Activated CD8-positive, alpha-beta T cell treated with anti-CD3 and anti-CD28 coated beads for 36 hours (primary cell): ENCODE data around the gene PCF11. TPM values are rescaled to one million over a fixed set of nuclear protein-coding genes. Genes with fewer than 3 reads are reported as not detected.

ENCODE experiments used
- ATAC-seq: fragments of 200-7000 bp; cut with Tn5 transposase; one replicate; pipeline ENCODE4 v1.10.0; 2021; ENCODE audit warnings: mild to moderate bottlenecking, moderate library complexity
- CTCF ChIA-PET: fragments of 350-600 bp; sonication (Branson Sonifier 250); formaldehyde crosslinking; loops from one replicate; lab custom pipeline; 2021; ENCODE audit warnings: antibody characterized with exemption; lab: Charles Lee
- POLR2A ChIA-PET: fragments of 350-600 bp; sonication (Branson Sonifier 250); formaldehyde crosslinking; loops from one replicate; lab custom pipeline; 2021; ENCODE audit warnings: antibody characterized with exemption; lab: Charles Lee
- DNase-seq: peaks from one replicate; pipeline ENCODE4 v3.0.0-alpha.2; 2020
- H3K27ac Mint-ChIP-seq: one replicate; pipeline ENCODE4 v1.8.0; 2021; ENCODE audit warnings: mild to moderate bottlenecking, mixed read lengths
- H3K27me3 Mint-ChIP-seq: one replicate; pipeline ENCODE4 v1.8.0; 2021; ENCODE audit warnings: mixed read lengths
- H3K36me3 Mint-ChIP-seq: one replicate; pipeline ENCODE4 v1.8.0; 2021; ENCODE audit warnings: low read depth, mixed read lengths
- H3K4me1 Mint-ChIP-seq: one replicate; pipeline ENCODE4 v1.8.0; 2021; ENCODE audit warnings: low read depth, mixed read lengths
- H3K4me3 Mint-ChIP-seq: one replicate; pipeline ENCODE4 v1.8.0; 2021; ENCODE audit warnings: mild to moderate bottlenecking, moderate library complexity, mixed read lengths
- H3K9me3 Mint-ChIP-seq: one replicate; pipeline ENCODE4 v1.8.0; 2021; ENCODE audit warnings: mixed read lengths
- CTCF ChIP-seq: fragments of 200-600 bp; IDR thresholded peaks from one replicate; pipeline ENCODE4 v1.8.0; 2022; ENCODE audit warnings: antibody characterized with exemption, mild to moderate bottlenecking
- intact Hi-C: fragments of 100-400 bp; cut with micrococcal nuclease; formaldehyde crosslinking; loops from one replicate; pipeline ENCODE4 v1.10.0; 2022
- total RNA-seq, 2 experiments: library from RNA; stranded (reverse); gene quantifications; one replicate each; pipeline ENCODE4 v1.2.3, GENCODE V29; 2021

The PCF11 gene
- total RNA-seq, 2 experiments from 2014 or later: 53.9 to 55.6 TPM

GRCh38 chr11:83139310-83139709, 17.6 kb upstream of the PCF11 start:
- ATAC-seq (no peak), DNase-seq (no peak)
- no peak overlapping the region for H3K27ac Mint-ChIP-seq
- no peak overlapping the region for H3K4me3 Mint-ChIP-seq
- ChIA-PET CTCF (no interaction called here), POLR2A (interaction anchor here (1.0 kb wide), 1 partner anchor 18 kb away, joined by 3 read pairs; the partner anchor contains the start of gene PCF11)
- H3K9me3 Mint-ChIP-seq: no peaks in the 10 kb centered on the region
- H3K27me3 Mint-ChIP-seq: peaks cover 1% of the 10 kb centered on the region
- intact Hi-C loops: no loop called here
- no peaks in the 10 kb centered on the region for H3K36me3 Mint-ChIP-seq
- TF ChIP-seq CTCF: no peak
- H3K4me1 Mint-ChIP-seq: no peaks in the 10 kb centered on the region

GRCh38 chr11:83140691-83141455, 16.1 kb upstream of the PCF11 start:
- POLR2A ChIA-PET: no interaction called here
- no peak overlapping the region for H3K27ac Mint-ChIP-seq
- H3K4me1 Mint-ChIP-seq: no peaks in the 10 kb centered on the region
- intact Hi-C loops: no loop called here
- ATAC-seq (no peak), DNase-seq (no peak)
- no peaks in the 10 kb centered on the region for H3K9me3 Mint-ChIP-seq
- CTCF ChIA-PET: no interaction called here
- no peaks in the 10 kb centered on the region for H3K36me3 Mint-ChIP-seq
- no peak overlapping the region for H3K4me3 Mint-ChIP-seq
- no peak for TF ChIP-seq CTCF
- peaks cover 3% of the 10 kb centered on the region for H3K27me3 Mint-ChIP-seq

- CTCF ChIA-PET: no interaction called here
- Mint-ChIP-seq H3K27me3 (peaks cover 3% of the 10 kb centered on the region), H3K4me3 (no peak overlapping the region), H3K36me3 (no peaks in the 10 kb centered on the region), H3K4me1 (peaks cover 2% of the 10 kb centered on the region), H3K27ac (no peak overlapping the region), H3K9me3 (no peaks in the 10 kb centered on the region)
- ATAC-seq: no peak
- POLR2A ChIA-PET: interaction anchor here (0.9 to 2.1 kb wide), 4 partner anchors 9 to 141 kb away, joined by 3 to 9 read pairs (median 4); partner anchors contain the start of gene PCF11
- no peak for TF ChIP-seq CTCF
- intact Hi-C loops: no loop called here
- no peak for DNase-seq
Observed at GRCh38 chr11:83147895-83148294, 9.0 kb upstream of the PCF11 start.

GRCh38 chr11:83150450-83150849, 6.5 kb upstream of the PCF11 start:
- H3K27ac Mint-ChIP-seq: no peak overlapping the region
- H3K4me3 Mint-ChIP-seq: no peak overlapping the region
- ATAC-seq: no peak
- H3K4me1 Mint-ChIP-seq: peaks cover 6% of the 10 kb centered on the region
- ChIA-PET CTCF (interaction anchor here (0.9 kb wide), 1 partner anchor 283 kb away, joined by 4 read pairs; no protein-coding TSS in a partner anchor), POLR2A (interaction anchor here (0.6 to 0.7 kb wide), 2 partner anchors 253 to 513 kb away, joined by 3 read pairs; no protein-coding TSS in a partner anchor)
- H3K36me3 Mint-ChIP-seq: no peaks in the 10 kb centered on the region
- H3K27me3 Mint-ChIP-seq: no peaks in the 10 kb centered on the region
- DNase-seq: no peak
- H3K9me3 Mint-ChIP-seq: no peaks in the 10 kb centered on the region
- TF ChIP-seq CTCF: no peak
- intact Hi-C loops: loop anchor here (10.0 kb wide), 1 partner anchor 156 kb away; no protein-coding TSS in a partner anchor
